ENCODE measurements around the gene SPEG. TPM values are rescaled to one million over a fixed set of nuclear protein-coding genes. Genes with fewer than 3 reads are reported as not detected.

SPEG gene
- total and polyA plus RNA-seq, 2 of the 13 experiments (the other 11 are each of a cell fraction or from before 2014, with no cell fraction given): 0.18 to 0.24 TPM

DNA sequence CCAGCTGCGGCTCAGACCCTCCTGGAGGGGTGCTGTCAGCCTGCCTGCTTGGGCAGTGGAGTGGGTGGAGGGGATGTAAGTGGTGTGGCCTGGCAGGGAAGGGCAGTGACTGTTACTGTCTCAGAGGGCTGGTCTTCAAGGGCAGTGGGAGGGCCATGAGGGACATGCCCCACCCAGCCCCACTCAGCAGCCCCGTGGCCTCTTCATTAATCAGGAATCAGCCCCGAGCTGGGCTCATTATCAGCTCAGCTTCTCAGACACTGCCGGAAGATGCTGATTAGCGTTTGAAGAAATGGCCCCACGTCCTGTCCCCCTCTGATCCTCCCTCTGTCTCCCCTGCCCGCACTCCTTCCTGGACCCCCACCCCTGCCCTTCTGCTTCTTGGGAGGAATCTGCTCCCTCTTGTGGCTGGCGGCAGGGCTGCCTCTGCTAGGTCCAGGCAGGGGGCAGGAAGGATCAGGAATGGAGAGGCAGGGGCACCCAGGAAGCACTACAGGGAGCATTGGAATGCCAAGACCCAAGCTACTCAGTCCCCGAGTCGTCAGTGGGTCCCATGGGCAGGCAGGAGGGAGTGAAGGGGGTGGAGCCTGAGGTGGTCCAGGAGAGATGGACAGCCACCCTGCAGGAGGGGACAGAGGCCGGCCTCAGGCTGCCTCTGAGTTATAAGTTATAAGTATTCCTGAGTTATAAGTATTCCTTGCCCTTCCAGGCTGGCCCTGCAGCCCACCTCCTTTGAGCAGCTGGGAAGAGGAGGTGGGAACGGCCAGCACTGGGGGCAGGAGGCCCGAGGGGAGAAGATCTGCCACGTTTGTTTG, 86.6 kb downstream of the SPEG start:
- FAIRE-seq (no peak), DNase-seq (ENCODE audit: low spot score) (peak; percentile 33), ATAC-seq (peak; percentile 81)
- Histone ChIP-seq H3K4me1 (ENCODE audit: insufficient read depth, low read length) (peaks cover 29% of the 10 kb centered on the region; the same call in 1 of the 2 replicates), H3K27me3 (ENCODE audit: control insufficient read depth in 1 of 2, insufficient read depth in 2 of 2, low read length in 2 of 2) (peaks cover 24 to 96% of the 10 kb centered on the region in 2 experiments), H3K4me3 (replicated peaks in 1 of 3; ENCODE audit: insufficient read depth in 1 of 3, low read depth in 2 of 3, low read length in 3 of 3) (no peak overlapping the region), H2AFZ (ENCODE audit: low read length) (no peak overlapping the region), H3K27ac (ENCODE audit: extremely low read length, insufficient read depth, low read length) (no peak overlapping the region), H3K9me3 (ENCODE audit: low read length) (no peaks in the 10 kb centered on the region), H3K79me2 (ENCODE audit: insufficient read depth, low read length) (no peaks in the 10 kb centered on the region), H3K4me2 (ENCODE audit: low read depth, low read length) (0 out of 2 replicates have a peak overlapping the region, but pooled peaks have one; percentile 8), H3K9ac (ENCODE audit: insufficient read depth, low read depth, low read length) (no peak overlapping the region), H4K20me1 (ENCODE audit: insufficient read depth, low read length) (no peaks in the 10 kb centered on the region), H3K36me3 (replicated peaks in 1 of 2; ENCODE audit: control insufficient read depth in 1 of 2, insufficient read depth in 2 of 2, low read length in 2 of 2) (no peaks in the 10 kb centered on the region)
- ChIA-PET POLR2A (interaction anchor here (0.6 to 1.7 kb wide), 2 partner anchors 9 to 23 kb away, joined by 4 to 5 read pairs; partner anchors contain the start of gene GMPPA), CTCF (ENCODE audit: low intra/inter-chr PET ratio, low total read pairs) (interaction anchor here (0.9 to 2.1 kb wide), 3 partner anchors 9 to 26 kb away, joined by 3 to 7 read pairs (median 5); a partner anchor contains a TSS)
- no TSS peak for BruUV-seq (replicated peaks)
- intact Hi-C loops (cut with micrococcal nuclease; ENCODE audit: unreplicated experiment) (loop anchor here (2.0 kb wide), 1 partner anchor 44 kb away; no protein-coding TSS in a partner anchor), in situ Hi-C loops (cut with HindIII; ENCODE audit: extremely low pct_ligation_motif_present, low pct_unique_long_range_greater_than_20kb) (loop anchor here (10.0 kb wide), 1 partner anchor 46 kb away; no protein-coding TSS in a partner anchor)
- WGBS (ENCODE audit: low lambda C conversion rate): 2% methylated on average over 14 of the region's 14 CpGs
- no peak for TF ChIP-seq ZNF747 (CRISPR knock-in tag; IDR thresholded peaks at IDR 0.05; ENCODE audit: borderline replicate concordance)
- TF ChIP-seq, protein P1, sequence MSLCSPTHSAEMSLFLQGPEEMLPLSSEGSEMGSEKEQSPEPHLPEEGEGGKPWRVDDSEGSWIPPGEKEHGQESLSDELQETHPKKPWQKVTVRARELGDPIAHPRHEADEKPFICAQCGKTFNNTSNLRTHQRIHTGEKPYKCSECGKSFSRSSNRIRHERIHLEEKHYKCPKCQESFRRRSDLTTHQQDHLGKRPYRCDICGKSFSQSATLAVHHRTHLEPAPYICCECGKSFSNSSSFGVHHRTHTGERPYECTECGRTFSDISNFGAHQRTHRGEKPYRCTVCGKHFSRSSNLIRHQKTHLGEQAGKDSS (CRISPR knock-in tag; IDR thresholded peaks at IDR 0.05; ENCODE audit: borderline replicate concordance, low read depth): no peak
- TF ChIP-seq, protein P2, sequence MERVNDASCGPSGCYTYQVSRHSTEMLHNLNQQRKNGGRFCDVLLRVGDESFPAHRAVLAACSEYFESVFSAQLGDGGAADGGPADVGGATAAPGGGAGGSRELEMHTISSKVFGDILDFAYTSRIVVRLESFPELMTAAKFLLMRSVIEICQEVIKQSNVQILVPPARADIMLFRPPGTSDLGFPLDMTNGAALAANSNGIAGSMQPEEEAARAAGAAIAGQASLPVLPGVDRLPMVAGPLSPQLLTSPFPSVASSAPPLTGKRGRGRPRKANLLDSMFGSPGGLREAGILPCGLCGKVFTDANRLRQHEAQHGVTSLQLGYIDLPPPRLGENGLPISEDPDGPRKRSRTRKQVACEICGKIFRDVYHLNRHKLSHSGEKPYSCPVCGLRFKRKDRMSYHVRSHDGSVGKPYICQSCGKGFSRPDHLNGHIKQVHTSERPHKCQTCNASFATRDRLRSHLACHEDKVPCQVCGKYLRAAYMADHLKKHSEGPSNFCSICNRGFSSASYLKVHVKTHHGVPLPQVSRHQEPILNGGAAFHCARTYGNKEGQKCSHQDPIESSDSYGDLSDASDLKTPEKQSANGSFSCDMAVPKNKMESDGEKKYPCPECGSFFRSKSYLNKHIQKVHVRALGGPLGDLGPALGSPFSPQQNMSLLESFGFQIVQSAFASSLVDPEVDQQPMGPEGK (CRISPR knock-in tag; IDR thresholded peaks at IDR 0.05): peak; percentile 83
- TF ChIP-seq, protein P3, sequence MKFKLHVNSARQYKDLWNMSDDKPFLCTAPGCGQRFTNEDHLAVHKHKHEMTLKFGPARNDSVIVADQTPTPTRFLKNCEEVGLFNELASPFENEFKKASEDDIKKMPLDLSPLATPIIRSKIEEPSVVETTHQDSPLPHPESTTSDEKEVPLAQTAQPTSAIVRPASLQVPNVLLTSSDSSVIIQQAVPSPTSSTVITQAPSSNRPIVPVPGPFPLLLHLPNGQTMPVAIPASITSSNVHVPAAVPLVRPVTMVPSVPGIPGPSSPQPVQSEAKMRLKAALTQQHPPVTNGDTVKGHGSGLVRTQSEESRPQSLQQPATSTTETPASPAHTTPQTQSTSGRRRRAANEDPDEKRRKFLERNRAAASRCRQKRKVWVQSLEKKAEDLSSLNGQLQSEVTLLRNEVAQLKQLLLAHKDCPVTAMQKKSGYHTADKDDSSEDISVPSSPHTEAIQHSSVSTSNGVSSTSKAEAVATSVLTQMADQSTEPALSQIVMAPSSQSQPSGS (CRISPR knock-in tag; IDR thresholded peaks at IDR 0.05): no peak
- TF ChIP-seq SUZ12 (IDR thresholded peaks at IDR 0.05; ENCODE audit: low read depth, low read length): no peak
- no peak for TF ChIP-seq ZNF850 (CRISPR knock-in tag; conservative IDR thresholded peaks at IDR 0.05)
- TF ChIP-seq NCOA1 (CRISPR knock-in tag; IDR thresholded peaks at IDR 0.05): no peak
- TF ChIP-seq, protein P4, sequence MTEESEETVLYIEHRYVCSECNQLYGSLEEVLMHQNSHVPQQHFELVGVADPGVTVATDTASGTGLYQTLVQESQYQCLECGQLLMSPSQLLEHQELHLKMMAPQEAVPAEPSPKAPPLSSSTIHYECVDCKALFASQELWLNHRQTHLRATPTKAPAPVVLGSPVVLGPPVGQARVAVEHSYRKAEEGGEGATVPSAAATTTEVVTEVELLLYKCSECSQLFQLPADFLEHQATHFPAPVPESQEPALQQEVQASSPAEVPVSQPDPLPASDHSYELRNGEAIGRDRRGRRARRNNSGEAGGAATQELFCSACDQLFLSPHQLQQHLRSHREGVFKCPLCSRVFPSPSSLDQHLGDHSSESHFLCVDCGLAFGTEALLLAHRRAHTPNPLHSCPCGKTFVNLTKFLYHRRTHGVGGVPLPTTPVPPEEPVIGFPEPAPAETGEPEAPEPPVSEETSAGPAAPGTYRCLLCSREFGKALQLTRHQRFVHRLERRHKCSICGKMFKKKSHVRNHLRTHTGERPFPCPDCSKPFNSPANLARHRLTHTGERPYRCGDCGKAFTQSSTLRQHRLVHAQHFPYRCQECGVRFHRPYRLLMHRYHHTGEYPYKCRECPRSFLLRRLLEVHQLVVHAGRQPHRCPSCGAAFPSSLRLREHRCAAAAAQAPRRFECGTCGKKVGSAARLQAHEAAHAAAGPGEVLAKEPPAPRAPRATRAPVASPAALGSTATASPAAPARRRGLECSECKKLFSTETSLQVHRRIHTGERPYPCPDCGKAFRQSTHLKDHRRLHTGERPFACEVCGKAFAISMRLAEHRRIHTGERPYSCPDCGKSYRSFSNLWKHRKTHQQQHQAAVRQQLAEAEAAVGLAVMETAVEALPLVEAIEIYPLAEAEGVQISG (CRISPR knock-in tag; IDR thresholded peaks at IDR 0.05): 0 out of 2 replicates have a peak, but pooled peaks have one; percentile 27
- TF ChIP-seq SMC3 (IDR thresholded peaks at IDR 0.05; ENCODE audit: low read length): peak; percentile 52
- no peak for TF ChIP-seq ZNF878 (CRISPR knock-in tag; IDR thresholded peaks at IDR 0.05)
- TF ChIP-seq ZNF382 (CRISPR knock-in tag; IDR thresholded peaks at IDR 0.05; ENCODE audit: borderline replicate concordance): no peak
- no peak for TF ChIP-seq PAX8 (CRISPR knock-in tag; IDR thresholded peaks at IDR 0.05; ENCODE audit: borderline replicate concordance)
- TF ChIP-seq ZNF530 (CRISPR knock-in tag; IDR thresholded peaks at IDR 0.05; ENCODE audit: low read depth): no peak
- no peak for TF ChIP-seq ZNF44 (CRISPR knock-in tag; IDR thresholded peaks at IDR 0.05)
- TF ChIP-seq TBP (CRISPR knock-in tag; IDR thresholded peaks at IDR 0.05): no peak
- no peak for TF ChIP-seq KLF16 (CRISPR knock-in tag; IDR thresholded peaks at IDR 0.05)
